Right atrium auricular region (tissue), 2 donors: ENCODE results near the gene QPCT. TPM values are rescaled to one million over a fixed set of nuclear protein-coding genes. Genes with fewer than 3 reads are reported as not detected.
A peak's percentile ranks its signal among the peaks of the same experiment; 100 is the strongest.
"Not testable (repeated sequence)": the region's sequence is repeated elsewhere in the genome, so short reads cannot be mapped to it uniquely, and the experiment has no call there.

ENCODE experiments used
- DNase-seq: peaks from one replicate; pipeline ENCODE4 v3.0.0-alpha.2; 2019; ENCODE audit warnings: low spot score
- H3K27ac ChIP-seq, 2 donors: fragments of 200-600 bp; sonication (generic); 1 replicate in 1 of 2; 2 replicates in 1 of 2; pipeline ENCODE4 v1.5.1; 2016 to 2019
- H3K27me3 ChIP-seq, 2 donors: fragments of 200-600 bp; sonication (generic); one replicate each; pipeline versions ENCODE4 v1.5.1 to v1.6.0; 2017 to 2019
- H3K36me3 ChIP-seq: fragments of 200-600 bp; sonication (generic); one replicate; pipeline ENCODE4 v1.5.1; 2016
- H3K4me1 ChIP-seq, 2 donors: fragments of 200-600 bp; sonication (generic); one replicate each; pipeline versions ENCODE4 v1.5.1 to v1.6.0; 2017 to 2019
- H3K4me3 ChIP-seq, 2 donors: fragments of 200-600 bp; sonication (generic); 1 replicate in 1 of 2; 2 replicates in 1 of 2; pipeline ENCODE4 v1.5.1; 2017 to 2019; ENCODE audit warnings: mild to moderate bottlenecking in 1 of 2, moderate library complexity in 1 of 2
- H3K9me3 ChIP-seq, 2 donors: fragments of 200-600 bp; sonication (generic); one replicate each; pipeline ENCODE4 v1.5.1; 2019
- CTCF ChIP-seq, 2 donors: fragments of 200-600 bp; sonication (generic); IDR thresholded peaks; one replicate each; pipeline ENCODE4 v1.5.1; 2019; ENCODE audit warnings: antibody characterized with exemption in 2 of 2
- total RNA-seq, 2 donors: library from RNA; depleted of rRNA; stranded (reverse); fragments of >200 nt; gene quantifications; one replicate each; pipeline ENCODE4 v1.1.0, GENCODE V29; 2016

QPCT gene
- 10 to 100 TPM in 1 of 2 donors, 1 to 10 TPM in 1; 1.1 to 10.1 TPM for total RNA-seq

DNA sequence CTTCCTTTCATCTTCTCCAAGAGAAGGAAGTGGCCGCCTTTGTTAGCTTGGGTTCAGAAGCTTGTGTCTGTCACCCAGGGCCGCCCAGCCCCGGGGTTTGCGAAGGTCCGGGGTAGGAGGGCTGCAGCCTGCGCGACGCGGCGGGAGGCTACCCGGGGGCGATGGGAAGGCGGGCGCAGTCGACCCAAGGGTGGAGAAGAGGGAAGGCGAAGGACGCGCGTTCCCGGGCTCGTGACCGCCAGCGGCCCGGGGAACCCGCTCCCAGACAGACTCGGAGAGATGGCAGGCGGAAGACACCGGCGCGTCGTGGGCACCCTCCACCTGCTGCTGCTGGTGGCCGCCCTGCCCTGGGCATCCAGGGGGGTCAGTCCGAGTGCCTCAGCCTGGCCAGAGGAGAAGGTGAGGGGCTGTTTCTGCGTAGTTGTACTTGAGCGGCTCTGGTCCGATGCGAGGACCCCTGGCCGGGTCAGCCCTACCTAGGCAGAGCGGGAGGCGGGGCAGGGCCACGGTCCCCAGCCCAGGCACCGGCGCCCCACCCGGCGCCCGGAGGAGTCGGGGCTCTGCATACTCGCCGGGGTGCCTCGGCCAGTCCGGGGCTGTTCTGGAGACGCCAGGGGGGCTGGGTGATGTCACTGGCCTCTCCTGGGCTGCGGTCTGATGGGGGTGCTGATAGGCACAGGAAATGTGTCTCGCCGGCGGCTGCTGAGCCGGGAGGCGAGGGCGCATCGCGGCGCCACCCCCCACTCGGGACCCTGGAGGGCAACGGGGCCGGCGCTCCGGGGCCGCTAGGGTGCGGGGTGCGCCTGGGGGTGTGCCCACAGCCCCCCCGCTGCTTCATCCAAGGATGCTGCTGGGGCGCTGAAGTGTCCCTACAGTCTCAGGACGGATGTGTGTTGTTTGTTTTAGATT is at the start of gene QPCT:
Gene QPCT, plus strand, starts transcription at position 178 of the 909 bp plus-strand sequence. Its CDS starts 102 bp downstream, at position 280.
- Histone ChIP-seq H3K4me3 (peak within 1 kb of the TSS; percentile 47 to 63), H3K36me3 (no peaks in the 10 kb centered on the region), H3K9me3 (no peaks in the 10 kb centered on the region), H3K27ac (peak within 1 kb of the TSS in 1 of 2 donors; percentile 57), H3K4me1 (peaks cover 0 to 29% of the 10 kb centered on the region in 2 donors), H3K27me3 (no peaks in the 10 kb centered on the region)
- TF ChIP-seq CTCF (IDR thresholded peaks at IDR 0.05), result no peak
- no peak for DNase-seq

DNA sequence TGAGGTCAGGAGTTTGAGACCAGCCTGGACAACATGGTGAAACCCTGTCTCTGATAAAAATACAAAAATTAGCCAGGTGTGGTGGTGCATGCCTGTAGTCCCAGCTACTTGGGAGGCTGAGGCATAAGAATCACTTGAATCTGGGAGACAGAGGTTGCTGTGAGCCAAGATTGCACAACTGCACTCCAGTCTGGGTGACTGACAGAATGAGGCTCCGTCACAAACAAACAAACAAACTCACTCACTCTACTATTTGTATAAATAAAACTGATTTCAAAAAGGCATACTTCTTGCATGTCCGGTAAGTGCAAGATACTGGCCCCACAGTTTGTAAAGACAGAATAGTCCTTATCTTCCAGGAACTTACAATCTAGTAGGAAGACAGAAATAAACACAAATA is 49.6 kb upstream of the QPCT start:
- not testable (repeated sequence) for H3K4me1 ChIP-seq, H3K36me3 ChIP-seq, H3K4me3 ChIP-seq

DNA sequence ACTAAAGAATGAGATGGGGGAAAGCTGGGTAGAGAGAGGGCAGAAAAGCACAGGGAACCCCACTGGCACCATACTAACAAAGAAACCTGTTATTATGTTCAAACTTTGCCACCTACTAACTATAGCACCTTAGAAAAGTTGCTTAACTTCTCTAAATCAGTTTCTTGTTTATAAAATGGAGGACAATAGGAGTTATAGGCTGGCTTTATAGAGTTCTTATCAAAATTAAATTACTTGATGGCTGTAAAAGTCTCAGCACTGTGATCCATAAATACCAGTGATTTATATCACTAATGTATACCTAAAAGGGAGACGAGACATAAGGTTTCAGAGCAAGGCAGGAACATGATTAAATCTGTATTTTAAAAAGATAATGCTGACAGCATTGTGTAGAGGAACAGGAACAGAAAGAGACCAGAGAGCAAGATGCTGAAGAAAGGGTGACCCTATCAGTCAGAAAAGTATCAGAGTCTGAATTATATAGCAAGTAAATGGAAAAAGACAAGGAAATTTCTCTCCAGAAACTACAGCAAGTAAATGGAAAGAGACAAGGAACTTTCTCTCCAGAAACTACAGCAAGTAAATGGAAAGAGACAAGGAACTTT is 48.9 kb upstream of the QPCT start:
- no peak for DNase-seq
- H3K36me3 ChIP-seq, result peaks cover 2% of the 10 kb centered on the region
- H3K4me3 ChIP-seq, result no peak overlapping the region
- no peaks in the 10 kb centered on the region for H3K27me3 ChIP-seq
- no peak overlapping the region for H3K27ac ChIP-seq
- no peaks in the 10 kb centered on the region for H3K9me3 ChIP-seq
- no peaks in the 10 kb centered on the region for H3K4me1 ChIP-seq
- no peak for TF ChIP-seq CTCF (IDR thresholded peaks at IDR 0.05)

More for the DNA sequence above, 49.6 kb upstream of the QPCT start:
- H3K9me3 ChIP-seq, H3K27ac ChIP-seq, H3K27me3 ChIP-seq, DNase-seq: not testable (repeated sequence)

DNA sequence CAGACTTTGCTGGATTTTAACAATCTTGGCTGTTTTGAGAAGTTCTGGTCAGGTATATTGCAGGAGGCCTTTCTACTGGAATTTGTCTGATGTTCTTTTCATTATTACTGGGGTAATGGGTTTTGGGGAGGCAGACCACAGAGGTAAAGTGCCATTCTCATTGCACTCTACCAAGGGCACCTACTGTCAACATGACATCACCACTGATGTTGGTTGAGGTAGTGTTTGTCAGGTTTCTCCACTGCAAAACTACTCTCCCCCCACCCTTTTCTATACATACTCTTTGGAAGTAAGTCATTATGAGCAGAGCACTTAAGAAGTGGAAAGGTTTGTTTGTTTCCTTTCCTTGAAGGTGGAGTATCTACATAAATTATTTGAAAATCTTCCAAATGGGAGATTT is 46.8 kb upstream of the QPCT start:
- no peak overlapping the region for H3K27ac ChIP-seq
- no peak for DNase-seq
- TF ChIP-seq CTCF (IDR thresholded peaks at IDR 0.05), result no peak
- no peak overlapping the region for H3K4me3 ChIP-seq
- no peaks in the 10 kb centered on the region for H3K36me3 ChIP-seq
- H3K27me3 ChIP-seq, result no peaks in the 10 kb centered on the region
- no peaks in the 10 kb centered on the region for H3K9me3 ChIP-seq
- no peaks in the 10 kb centered on the region for H3K4me1 ChIP-seq

GRCh38 chr2:37300146-37300545 is 44.3 kb upstream of the QPCT start:
- H3K4me3 ChIP-seq, result no peak overlapping the region
- H3K27ac ChIP-seq, result no peak overlapping the region
- no peak for TF ChIP-seq CTCF (IDR thresholded peaks at IDR 0.05)
- H3K36me3 ChIP-seq, result no peaks in the 10 kb centered on the region
- no peaks in the 10 kb centered on the region for H3K9me3 ChIP-seq
- no peak for DNase-seq
- H3K4me1 ChIP-seq, result peaks cover 0 to under 1% of the 10 kb centered on the region in 2 donors
- no peaks in the 10 kb centered on the region for H3K27me3 ChIP-seq

GRCh38 chr2:37300578-37300977 is 43.9 kb upstream of the QPCT start:
- Histone ChIP-seq H3K9me3 (no peaks in the 10 kb centered on the region), H3K27me3 (no peaks in the 10 kb centered on the region), H3K4me1 (peaks cover 0 to 4% of the 10 kb centered on the region in 2 donors), H3K27ac (no peak overlapping the region), H3K36me3 (no peaks in the 10 kb centered on the region), H3K4me3 (no peak overlapping the region)
- TF ChIP-seq CTCF (IDR thresholded peaks at IDR 0.05), result no peak
- DNase-seq, result no peak
